ENCODE measurements around the gene SET. TPM values are rescaled to one million over a fixed set of nuclear protein-coding genes. Genes with fewer than 3 reads are reported as not detected.

The SET gene, protein sequence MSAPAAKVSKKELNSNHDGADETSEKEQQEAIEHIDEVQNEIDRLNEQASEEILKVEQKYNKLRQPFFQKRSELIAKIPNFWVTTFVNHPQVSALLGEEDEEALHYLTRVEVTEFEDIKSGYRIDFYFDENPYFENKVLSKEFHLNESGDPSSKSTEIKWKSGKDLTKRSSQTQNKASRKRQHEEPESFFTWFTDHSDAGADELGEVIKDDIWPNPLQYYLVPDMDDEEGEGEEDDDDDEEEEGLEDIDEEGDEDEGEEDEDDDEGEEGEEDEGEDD
- polyA plus RNA-seq: 126 to 267 TPM (median 198 TPM) in 3 replicates
- polyA plus RNA-seq (2011; ENCODE audit: low read depth): 1,011 TPM
- polyA plus RNA-seq (2011; cell fraction: cytosol; rRNA removed): 169 and 241 TPM in 2 replicates
- 84.4 and 136 TPM in 2 replicates for polyA plus RNA-seq (2011; cell fraction: nucleus; rRNA removed)
- 261 and 361 TPM in 2 replicates for polyA plus RNA-seq (2012; ENCODE audit: low replicate concordance)
- polyA minus RNA-seq: 28.7 to 165 TPM (median 80.3 TPM) in 3 replicates
- 392 TPM for polyA minus RNA-seq (2011; cell fraction: cytosol; rRNA and poly(A)+ RNA removed)
- 35.1 and 65.6 TPM in 2 replicates for polyA minus RNA-seq (2011; cell fraction: nucleus; rRNA and poly(A)+ RNA removed)

DNA sequence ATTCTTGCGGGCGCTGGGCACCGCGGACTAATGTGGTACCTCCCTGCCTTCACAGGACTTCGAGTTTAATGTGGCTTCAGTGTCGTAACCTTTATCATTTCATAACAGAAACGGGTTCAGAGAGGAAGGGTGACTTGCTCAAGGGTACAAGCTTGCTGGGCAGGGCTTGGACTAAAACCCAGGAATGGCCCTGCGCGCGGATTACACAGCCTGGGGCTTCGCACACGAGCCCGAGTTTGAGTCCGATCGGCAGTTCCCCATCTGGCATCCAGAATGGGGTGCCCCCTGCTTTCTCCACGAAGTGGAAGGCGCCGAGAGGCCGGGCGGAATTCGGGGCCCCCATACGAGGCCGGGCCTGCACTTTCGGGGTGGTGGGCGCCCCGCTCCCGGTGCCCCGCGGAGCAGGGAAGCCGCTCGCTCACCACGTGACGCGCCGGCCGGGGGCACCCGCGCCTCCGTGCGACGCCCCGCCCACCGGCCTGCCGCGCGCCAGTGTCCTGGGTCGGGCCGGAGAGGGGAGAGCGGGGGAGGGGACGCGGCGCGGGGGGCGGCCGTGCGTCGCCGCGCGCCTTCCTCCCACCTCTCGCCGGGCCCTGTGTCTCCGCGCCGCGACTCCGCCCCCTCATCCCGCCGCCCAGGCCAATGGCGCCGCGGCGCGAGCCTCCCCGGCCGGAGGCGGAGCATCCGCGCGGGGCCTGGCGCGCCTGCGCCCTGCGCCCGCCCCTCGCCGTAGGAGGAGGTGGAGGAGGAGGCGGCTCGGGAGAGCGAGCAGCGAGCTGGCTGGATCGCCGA, at the start of gene SET:
Gene SET, plus strand, starts transcription at position 722 of the 792 bp plus-strand sequence. CDS start 361 bp downstream, outside the sequence.
- Histone ChIP-seq H3K27ac (ENCODE audit: control insufficient read depth, insufficient read depth, low read length) (peak within 1 kb of the TSS; percentile 82), H3K9ac (ENCODE audit: control insufficient read depth, extremely low read depth, insufficient read depth, low read length) (peak within 1 kb of the TSS; percentile 92), H2AFZ (ENCODE audit: control insufficient read depth, low read length) (peak within 1 kb of the TSS; percentile 73), H3K9me1 (ENCODE audit: control insufficient read depth, extremely low read depth, insufficient read depth, low read length) (no peaks in the 10 kb centered on the region), H3K4me3 (ENCODE audit: control insufficient read depth in 2 of 3, extremely low read depth in 1 of 3, insufficient read depth in 2 of 3, low read depth in 1 of 3, low read length in 3 of 3) (peak within 1 kb of the TSS; percentile 54 to 100 (median 97)), H3K27me3 (ENCODE audit: control insufficient read depth, extremely low read depth, insufficient read depth, low read length) (no peaks in the 10 kb centered on the region), H4K20me1 (ENCODE audit: control insufficient read depth, extremely low read depth, insufficient read depth, low read length) (peaks cover 4% of the 10 kb centered on the region), H3K9me3 (ENCODE audit: control insufficient read depth, low read depth, low read length) (no peaks in the 10 kb centered on the region), H3K4me2 (ENCODE audit: control insufficient read depth, extremely low read depth, insufficient read depth, low read depth, low read length) (peak within 1 kb of the TSS; percentile 93), H3K79me2 (ENCODE audit: control insufficient read depth, insufficient read depth, low read length) (peaks cover 68% of the 10 kb centered on the region), H3K36me3 (ENCODE audit: control insufficient read depth in 2 of 2, extremely low read depth in 1 of 2, insufficient read depth in 2 of 2, low read length in 2 of 2) (peaks cover 5 to 28% of the 10 kb centered on the region in 2 experiments), H3K4me1 (ENCODE audit: control insufficient read depth, extremely low read depth, insufficient read depth, low read length) (peaks cover 34% of the 10 kb centered on the region)
- DNase-seq (ENCODE audit: low read depth, low spot score) (no peak), FAIRE-seq (no peak)
- no peak for TF ChIP-seq EZH2 (IDR thresholded peaks at IDR 0.05; ENCODE audit: low read length)
- TF ChIP-seq, protein P1, sequence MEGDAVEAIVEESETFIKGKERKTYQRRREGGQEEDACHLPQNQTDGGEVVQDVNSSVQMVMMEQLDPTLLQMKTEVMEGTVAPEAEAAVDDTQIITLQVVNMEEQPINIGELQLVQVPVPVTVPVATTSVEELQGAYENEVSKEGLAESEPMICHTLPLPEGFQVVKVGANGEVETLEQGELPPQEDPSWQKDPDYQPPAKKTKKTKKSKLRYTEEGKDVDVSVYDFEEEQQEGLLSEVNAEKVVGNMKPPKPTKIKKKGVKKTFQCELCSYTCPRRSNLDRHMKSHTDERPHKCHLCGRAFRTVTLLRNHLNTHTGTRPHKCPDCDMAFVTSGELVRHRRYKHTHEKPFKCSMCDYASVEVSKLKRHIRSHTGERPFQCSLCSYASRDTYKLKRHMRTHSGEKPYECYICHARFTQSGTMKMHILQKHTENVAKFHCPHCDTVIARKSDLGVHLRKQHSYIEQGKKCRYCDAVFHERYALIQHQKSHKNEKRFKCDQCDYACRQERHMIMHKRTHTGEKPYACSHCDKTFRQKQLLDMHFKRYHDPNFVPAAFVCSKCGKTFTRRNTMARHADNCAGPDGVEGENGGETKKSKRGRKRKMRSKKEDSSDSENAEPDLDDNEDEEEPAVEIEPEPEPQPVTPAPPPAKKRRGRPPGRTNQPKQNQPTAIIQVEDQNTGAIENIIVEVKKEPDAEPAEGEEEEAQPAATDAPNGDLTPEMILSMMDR (optimal IDR thresholded peaks at IDR 0.05 in 1 of 3, IDR thresholded peaks at IDR 0.05 in 1 of 3, conservative IDR thresholded peaks at IDR 0.05 in 1 of 3; ENCODE audit: extremely low read depth in 1 of 3, insufficient read depth in 2 of 3, low read length in 3 of 3): no peak
- dilution Hi-C loops (cut with MboI; ENCODE audit: extremely low pct_ligation_motif_present, low sequenced_read_pairs): no loop called here

DNA sequence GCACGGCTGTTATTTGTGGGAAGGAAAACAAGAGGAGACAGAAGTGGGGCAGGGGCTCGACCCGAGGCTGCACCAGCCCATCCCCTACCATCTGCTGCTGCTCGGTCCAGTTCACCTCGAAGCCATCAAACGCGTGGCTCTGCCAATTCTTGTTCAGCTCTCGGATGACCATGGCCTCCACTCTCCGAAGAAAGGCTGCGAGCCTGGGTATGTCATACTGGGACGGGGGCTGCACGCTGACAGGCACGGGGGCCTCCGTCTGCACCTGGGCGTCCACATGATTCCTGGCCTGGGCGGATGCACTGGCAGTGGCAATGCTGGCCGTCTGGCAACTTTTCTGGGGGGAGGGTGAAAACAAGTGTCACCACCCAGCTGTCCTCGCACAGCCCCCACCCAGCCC, 48.4 kb upstream of the SET start:
- Histone ChIP-seq H3K9me1 (ENCODE audit: control insufficient read depth, extremely low read depth, insufficient read depth, low read length) (no peaks in the 10 kb centered on the region), H3K4me3 (ENCODE audit: control insufficient read depth in 2 of 3, extremely low read depth in 1 of 3, insufficient read depth in 2 of 3, low read depth in 1 of 3, low read length in 3 of 3) (no peak overlapping the region), H3K27me3 (ENCODE audit: control insufficient read depth, extremely low read depth, insufficient read depth, low read length) (no peaks in the 10 kb centered on the region), H3K36me3 (ENCODE audit: control insufficient read depth in 2 of 2, extremely low read depth in 1 of 2, insufficient read depth in 2 of 2, low read length in 2 of 2) (peaks cover 0 to 5% of the 10 kb centered on the region in 2 experiments), H3K9ac (ENCODE audit: control insufficient read depth, extremely low read depth, insufficient read depth, low read length) (no peak overlapping the region), H3K4me2 (ENCODE audit: control insufficient read depth, extremely low read depth, insufficient read depth, low read depth, low read length) (no peak overlapping the region), H4K20me1 (ENCODE audit: control insufficient read depth, extremely low read depth, insufficient read depth, low read length) (no peaks in the 10 kb centered on the region), H2AFZ (ENCODE audit: control insufficient read depth, low read length) (no peak overlapping the region), H3K9me3 (ENCODE audit: control insufficient read depth, low read depth, low read length) (no peaks in the 10 kb centered on the region), H3K79me2 (ENCODE audit: control insufficient read depth, insufficient read depth, low read length) (peaks cover 2% of the 10 kb centered on the region), H3K27ac (ENCODE audit: control insufficient read depth, insufficient read depth, low read length) (no peak overlapping the region), H3K4me1 (ENCODE audit: control insufficient read depth, extremely low read depth, insufficient read depth, low read length) (peaks cover 10% of the 10 kb centered on the region)
- TF ChIP-seq, protein P1 (optimal IDR thresholded peaks at IDR 0.05 in 1 of 3, IDR thresholded peaks at IDR 0.05 in 1 of 3, conservative IDR thresholded peaks at IDR 0.05 in 1 of 3; ENCODE audit: extremely low read depth in 1 of 3, insufficient read depth in 2 of 3, low read length in 3 of 3): no peak
- TF ChIP-seq EZH2 (IDR thresholded peaks at IDR 0.05; ENCODE audit: low read length): no peak
- DNase-seq (ENCODE audit: low read depth, low spot score): no peak
- no peak for FAIRE-seq
- dilution Hi-C loops (cut with MboI; ENCODE audit: extremely low pct_ligation_motif_present, low sequenced_read_pairs): no loop called here
